ENCODE results near the gene AVEN. TPM values are rescaled to one million over a fixed set of nuclear protein-coding genes. Genes with fewer than 3 reads are reported as not detected.

AVEN gene
- total and polyA plus RNA-seq, 2 of the 13 experiments (the other 11 are each of a cell fraction or from before 2014, with no cell fraction given) = 4.4 to 17.5 TPM

GRCh38 chr15:33982516-33982915 is 56.5 kb downstream of the AVEN start:
- peaks cover 16% of the 10 kb centered on the region for H3K4me1 ChIP-seq (ENCODE audit: insufficient read depth, low read length)
- ATAC-seq (no peak), FAIRE-seq (no peak), DNase-seq (ENCODE audit: low spot score) (no peak)
- in situ Hi-C loops (cut with HindIII; ENCODE audit: extremely low pct_ligation_motif_present, low pct_unique_long_range_greater_than_20kb) (loop anchor here (25.0 kb wide), 1 partner anchor 745 kb away; no protein-coding TSS in a partner anchor), intact Hi-C loops (cut with micrococcal nuclease; ENCODE audit: unreplicated experiment) (no loop called here)
- no peak overlapping the region for H3K27ac ChIP-seq (ENCODE audit: extremely low read length, insufficient read depth, low read length)
- H3K36me3 ChIP-seq (replicated peaks in 1 of 2; ENCODE audit: control insufficient read depth in 1 of 2, insufficient read depth in 2 of 2, low read length in 2 of 2) = no peaks in the 10 kb centered on the region
- H3K79me2 ChIP-seq (ENCODE audit: insufficient read depth, low read length) = no peaks in the 10 kb centered on the region
- H3K27me3 ChIP-seq (ENCODE audit: control insufficient read depth in 1 of 2, insufficient read depth in 2 of 2, low read length in 2 of 2) = no peaks in the 10 kb centered on the region
- WGBS (ENCODE audit: low lambda C conversion rate) = 85% methylated on average over 1 of the region's 1 CpG
- no peak overlapping the region for H3K4me3 ChIP-seq (replicated peaks in 1 of 3; ENCODE audit: insufficient read depth in 1 of 3, low read depth in 2 of 3, low read length in 3 of 3)
- TF ChIP-seq RFXAP (CRISPR knock-in tag; IDR thresholded peaks at IDR 0.05; ENCODE audit: borderline replicate concordance) = no peak
- TF ChIP-seq ZNF614 (CRISPR knock-in tag; IDR thresholded peaks at IDR 0.05; ENCODE audit: borderline replicate concordance) = no peak
- no peak for TF ChIP-seq TFE3 (CRISPR knock-in tag; IDR thresholded peaks at IDR 0.05)
- TF ChIP-seq NONO (IDR thresholded peaks at IDR 0.05) = no peak
- TF ChIP-seq NONO (CRISPR knock-in tag; conservative IDR thresholded peaks at IDR 0.05) = no peak
- TF ChIP-seq ZFP36L2 (CRISPR knock-in tag; IDR thresholded peaks at IDR 0.05) = no peak
- no peak for TF ChIP-seq ZNF615 (CRISPR knock-in tag; IDR thresholded peaks at IDR 0.05; ENCODE audit: borderline replicate concordance)
- no peak for TF ChIP-seq ZNF136 (CRISPR knock-in tag; IDR thresholded peaks at IDR 0.05; ENCODE audit: low read depth)
- ChIA-PET CTCF (ENCODE audit: low intra/inter-chr PET ratio, low total read pairs) (no interaction called here), POLR2A (no interaction called here)
- no peaks in the 10 kb centered on the region for H4K20me1 ChIP-seq (ENCODE audit: insufficient read depth, low read length)
- no peak overlapping the region for H3K9ac ChIP-seq (ENCODE audit: insufficient read depth, low read depth, low read length)
- no TSS peak for BruUV-seq (replicated peaks)
- no peak overlapping the region for H2AFZ ChIP-seq (ENCODE audit: low read length)
- no peak overlapping the region for H3K4me2 ChIP-seq (ENCODE audit: low read depth, low read length)
- H3K9me3 ChIP-seq (ENCODE audit: low read length) = no peaks in the 10 kb centered on the region

GRCh38 chr15:33980159-33980558 is 58.8 kb downstream of the AVEN start:
- ATAC-seq (no peak), FAIRE-seq (no peak), DNase-seq (ENCODE audit: low spot score) (no peak)
- ChIA-PET CTCF (ENCODE audit: low intra/inter-chr PET ratio, low total read pairs) (no interaction called here), POLR2A (no interaction called here)
- H3K9me3 ChIP-seq (ENCODE audit: low read length) = no peaks in the 10 kb centered on the region
- intact Hi-C loops (cut with micrococcal nuclease; ENCODE audit: unreplicated experiment) (no loop called here), in situ Hi-C loops (cut with HindIII; ENCODE audit: extremely low pct_ligation_motif_present, low pct_unique_long_range_greater_than_20kb) (loop anchor here (25.0 kb wide), 1 partner anchor 743 kb away; no protein-coding TSS in a partner anchor)
- no peak overlapping the region for H2AFZ ChIP-seq (ENCODE audit: low read length)
- peaks cover 9% of the 10 kb centered on the region for H3K4me1 ChIP-seq (ENCODE audit: insufficient read depth, low read length)
- H3K9ac ChIP-seq (ENCODE audit: insufficient read depth, low read depth, low read length) = no peak overlapping the region
- no peak overlapping the region for H3K4me3 ChIP-seq (replicated peaks in 1 of 3; ENCODE audit: insufficient read depth in 1 of 3, low read depth in 2 of 3, low read length in 3 of 3)
- TF ChIP-seq PBX3 (CRISPR knock-in tag; IDR thresholded peaks at IDR 0.05; ENCODE audit: borderline replicate concordance) (no peak), ZNF468 (CRISPR knock-in tag; IDR thresholded peaks at IDR 0.05) (no peak), ATF1 (CRISPR knock-in tag; IDR thresholded peaks at IDR 0.05) (no peak), NR1H2 (CRISPR knock-in tag; IDR thresholded peaks at IDR 0.05; ENCODE audit: borderline replicate concordance, low read depth) (no peak), NFIC (IDR thresholded peaks at IDR 0.05; ENCODE audit: low read length) (no peak)
- H3K79me2 ChIP-seq (ENCODE audit: insufficient read depth, low read length) = no peaks in the 10 kb centered on the region
- H4K20me1 ChIP-seq (ENCODE audit: insufficient read depth, low read length) = no peaks in the 10 kb centered on the region
- H3K27ac ChIP-seq (ENCODE audit: extremely low read length, insufficient read depth, low read length) = no peak overlapping the region
- H3K27me3 ChIP-seq (ENCODE audit: control insufficient read depth in 1 of 2, insufficient read depth in 2 of 2, low read length in 2 of 2) = no peaks in the 10 kb centered on the region
- no TSS peak for BruUV-seq (replicated peaks)
- no peaks in the 10 kb centered on the region for H3K36me3 ChIP-seq (replicated peaks in 1 of 2; ENCODE audit: control insufficient read depth in 1 of 2, insufficient read depth in 2 of 2, low read length in 2 of 2)
- 69% methylated on average over 7 of the region's 7 CpGs for WGBS (ENCODE audit: low lambda C conversion rate)
- no peak overlapping the region for H3K4me2 ChIP-seq (ENCODE audit: low read depth, low read length)

Data from HepG2 (cell line).